H9 (cell line): ENCODE results near the gene STAT1. TPM values are rescaled to one million over a fixed set of nuclear protein-coding genes. Genes with fewer than 3 reads are reported as not detected.

Source experiments
- DNase-seq: peaks from one replicate; pipeline ENCODE4 v3.0.0-alpha.2; 2017
- H2AFZ ChIP-seq: one replicate; pipeline ENCODE4 v1.6.1; 2013; ENCODE audit warnings: mild to moderate bottlenecking, low read length, control low read depth, moderate library complexity
- H2AK5ac ChIP-seq: 2 replicates; pipeline ENCODE4 v1.6.1; 2013; ENCODE audit warnings: low read length, control low read depth, mixed read lengths; ENCODE audit not compliant: insufficient read length
- H2BK120ac ChIP-seq: one replicate; pipeline ENCODE4 v1.6.1; 2013; ENCODE audit warnings: low read depth, mild to moderate bottlenecking, low read length, control low read depth, inconsistent platforms; ENCODE audit not compliant: poor library complexity, severe bottlenecking
- H2BK12ac ChIP-seq: 2 replicates; pipeline ENCODE4 v1.6.1; 2013; ENCODE audit warnings: low read length, control low read depth, mixed read lengths, low read depth; ENCODE audit not compliant: insufficient read length
- H2BK15ac ChIP-seq: 2 replicates; pipeline ENCODE4 v1.6.1; 2013; ENCODE audit warnings: low read depth, low read length, control low read depth
- H2BK20ac ChIP-seq: one replicate; pipeline ENCODE4 v1.6.1; 2013; ENCODE audit warnings: low read depth, mild to moderate bottlenecking, low read length, control low read depth, inconsistent platforms; ENCODE audit not compliant: poor library complexity, severe bottlenecking
- H2BK5ac ChIP-seq: 2 replicates; pipeline ENCODE4 v1.6.1; 2013; ENCODE audit warnings: low read length, control low read depth, mixed read lengths; ENCODE audit not compliant: insufficient read length
- H3K14ac ChIP-seq: 2 replicates; pipeline ENCODE4 v1.6.1; 2013; ENCODE audit warnings: low read length, control low read depth; ENCODE audit not compliant: insufficient read depth
- H3K18ac ChIP-seq: 2 replicates; pipeline ENCODE4 v1.6.1; 2013; ENCODE audit warnings: low read depth, mild to moderate bottlenecking, mixed read lengths, low read length, control low read depth; ENCODE audit not compliant: insufficient read length
- H3K23ac ChIP-seq: 2 replicates; pipeline ENCODE4 v1.6.1; 2013; ENCODE audit warnings: low read length, control low read depth, mixed read lengths, low read depth; ENCODE audit not compliant: insufficient read length
- H3K23me2 ChIP-seq: 2 replicates; pipeline ENCODE4 v1.6.1; 2013; ENCODE audit warnings: low read depth, mild to moderate bottlenecking, mixed read lengths, low read length, control low read depth; ENCODE audit not compliant: insufficient read length, poor library complexity, severe bottlenecking
- H3K27ac ChIP-seq: 2 replicates; pipeline ENCODE4 v1.5.1; 2013; ENCODE audit warnings: low read length, control low read depth, mixed read lengths, low read depth; ENCODE audit not compliant: insufficient read length
- H3K27me3 ChIP-seq: 2 replicates; pipeline ENCODE4 v1.6.1; 2013; ENCODE audit warnings: low read length, control low read depth, inconsistent platforms; ENCODE audit not compliant: insufficient read depth
- H3K4ac ChIP-seq: 2 replicates; pipeline ENCODE4 v1.6.1; 2013; ENCODE audit warnings: low read depth, mild to moderate bottlenecking, control low read depth, inconsistent platforms, low read length, moderate library complexity
- H3K4me1 ChIP-seq: 2 replicates; pipeline ENCODE4 v1.6.1; 2013; ENCODE audit warnings: low read length, control low read depth, inconsistent platforms; ENCODE audit not compliant: insufficient read depth
- H3K4me2 ChIP-seq: 2 replicates; pipeline ENCODE4 v1.6.1; 2013; ENCODE audit warnings: low read length, control low read depth, mixed read lengths; ENCODE audit not compliant: insufficient read length, insufficient read depth
- H3K56ac ChIP-seq: 2 replicates; pipeline ENCODE4 v1.6.1; 2013; ENCODE audit warnings: low read depth, mild to moderate bottlenecking, mixed read lengths, low read length, control low read depth; ENCODE audit not compliant: insufficient read length
- H3K79me1 ChIP-seq: 2 replicates; pipeline ENCODE4 v1.6.1; 2013; ENCODE audit warnings: low read depth, mild to moderate bottlenecking, moderate library complexity, low read length, control low read depth, inconsistent platforms; ENCODE audit not compliant: insufficient read depth, poor library complexity, severe bottlenecking
- H3K79me2 ChIP-seq: 2 replicates; pipeline ENCODE4 v1.6.1; 2013; ENCODE audit warnings: low read length, control low read depth, inconsistent platforms; ENCODE audit not compliant: insufficient read depth
- H3K9ac ChIP-seq: 2 replicates; pipeline ENCODE4 v1.6.1; 2013; ENCODE audit warnings: low read length, control low read depth, mixed read lengths; ENCODE audit not compliant: insufficient read length; ENCODE audit errors: extremely low read depth
- H3K9me3 ChIP-seq: one replicate; pipeline ENCODE4 v1.6.1; 2013; ENCODE audit warnings: low read depth, low read length, inconsistent platforms; ENCODE audit not compliant: control insufficient read depth
- H3T11ph ChIP-seq: one replicate; pipeline ENCODE4 v1.6.1; 2013; ENCODE audit warnings: mild to moderate bottlenecking, low read length, control low read depth, inconsistent platforms
- H4K20me1 ChIP-seq: one replicate; pipeline ENCODE4 v1.6.1; 2013; ENCODE audit not compliant: control insufficient read depth, insufficient read length, insufficient read depth
- H4K5ac ChIP-seq: 2 replicates; pipeline ENCODE4 v1.6.1; 2013; ENCODE audit warnings: low read depth, mild to moderate bottlenecking, mixed read lengths, low read length, control low read depth; ENCODE audit not compliant: insufficient read length
- H4K8ac ChIP-seq: replicated peaks from 2 replicates; pipeline ENCODE4 v1.6.1; 2013; ENCODE audit warnings: low read length, control low read depth, mixed read lengths, low read depth; ENCODE audit not compliant: insufficient read length
- H4K91ac ChIP-seq: 2 replicates; pipeline ENCODE4 v1.6.1; 2013; ENCODE audit warnings: low read depth, mild to moderate bottlenecking, moderate library complexity, mixed read lengths, low read length, control low read depth; ENCODE audit not compliant: insufficient read length
- H3K27ac Mint-ChIP-seq, 3 experiments: 2 replicates in 2 of 3; 3 replicates in 1 of 3; pipeline ENCODE4 v1.8.0; 2020 to 2021; ENCODE audit warnings: mixed read lengths in 3 of 3, mild to moderate bottlenecking in 1 of 3, moderate library complexity in 1 of 3
- H3K27me3 Mint-ChIP-seq: 2 replicates; pipeline ENCODE4 v1.8.0; 2021; ENCODE audit warnings: low read depth, mild to moderate bottlenecking, moderate library complexity, mixed read lengths
- H3K36me3 Mint-ChIP-seq, 3 experiments: 2 replicates in 2 of 3; 3 replicates in 1 of 3; pipeline ENCODE4 v1.8.0; 2020 to 2021; ENCODE audit warnings: low read depth in 3 of 3, mixed read lengths in 3 of 3; ENCODE audit not compliant: insufficient read depth in 1 of 3
- H3K4me1 Mint-ChIP-seq, 2 experiments: 2 replicates each; pipeline ENCODE4 v1.8.0; 2020; ENCODE audit warnings: mixed read lengths in 2 of 2
- H3K4me3 Mint-ChIP-seq, 2 experiments: 2 replicates in 1 of 2; 3 replicates in 1 of 2; pipeline ENCODE4 v1.8.0; 2020 to 2021; ENCODE audit warnings: mild to moderate bottlenecking in 2 of 2, mixed read lengths in 2 of 2, moderate library complexity in 1 of 2
- H3K9me3 Mint-ChIP-seq, 2 experiments: 2 replicates in 1 of 2; 3 replicates in 1 of 2; pipeline ENCODE4 v1.8.0; 2020; ENCODE audit warnings: mild to moderate bottlenecking in 2 of 2, mixed read lengths in 2 of 2, moderate library complexity in 1 of 2
- CTCF ChIP-seq: fragments of 200-600 bp; sonication (generic); conservative IDR thresholded peaks from 3 replicates; pipeline ENCODE4 v1.8.0; 2021; ENCODE audit warnings: antibody characterized with exemption, mild to moderate bottlenecking
- WGBS: extraction: QIAGEN DNeasy Blood & Tissue Kit; methylation state at CpG from one replicate; pipeline ENCODE4 v1.1.7; 2013; ENCODE audit warnings: missing lambda C conversion rate, low lambda C conversion rate, mixed read lengths; ENCODE audit not compliant: insufficient read length; ENCODE audit errors: extremely low coverage; 5-methylcytosine and 5-hydroxymethylcytosine counted together
- total RNA-seq: library from RNA; stranded (reverse); gene quantifications from 2 replicates; pipeline ENCODE4 v1.2.1, GENCODE V29; 2021

STAT1 gene
- total RNA-seq, 1 experiment from 2014 or later: 48.1 TPM

DNA sequence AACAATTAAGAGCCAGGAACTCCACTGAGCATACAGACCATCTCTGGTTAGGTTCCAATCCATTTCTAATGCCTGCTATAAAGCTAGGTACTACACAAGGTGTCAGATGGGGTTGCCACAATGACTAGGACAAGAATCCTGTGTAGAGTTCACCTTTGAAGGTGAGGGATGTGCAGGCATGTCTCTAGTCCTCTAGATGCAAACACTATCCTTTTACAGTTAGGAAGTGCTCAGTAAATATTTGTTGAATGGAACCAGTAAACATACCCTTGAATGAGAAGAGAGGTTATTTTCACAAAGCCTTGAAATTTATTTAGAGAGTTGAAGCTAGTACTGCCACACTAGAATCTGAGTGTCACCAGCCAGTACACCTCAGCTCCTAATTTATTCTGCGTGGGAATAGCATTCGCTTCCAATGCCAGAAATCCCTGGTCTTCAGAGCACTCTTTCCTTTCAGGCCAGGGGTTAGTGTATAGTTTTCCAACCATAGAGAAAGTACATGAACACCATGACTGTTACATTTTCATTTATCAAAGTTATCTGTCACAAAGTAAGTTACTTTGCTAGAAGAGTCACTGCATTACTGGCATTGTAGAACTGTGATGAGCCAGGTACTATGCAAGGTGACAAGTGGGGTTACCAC lies 48.3 kb downstream of the STAT1 start:
- H4K5ac ChIP-seq: no peak overlapping the region
- H2AFZ ChIP-seq: no peak overlapping the region
- H2BK120ac ChIP-seq: no peak overlapping the region
- no peaks in the 10 kb centered on the region for H3K9me3 ChIP-seq
- Mint-ChIP-seq H3K36me3 (peaks cover 4 to 34% (median 18%) of the 10 kb centered on the region in 3 experiments; a peak in 6 of 7 replicates), H3K4me3 (no peak overlapping the region), H3K9me3 (no peaks in the 10 kb centered on the region), H3K27ac (no peak overlapping the region), H3K27me3 (no peaks in the 10 kb centered on the region), H3K4me1 (no peaks in the 10 kb centered on the region)
- H3K18ac ChIP-seq: no peak overlapping the region
- no peak for TF ChIP-seq CTCF
- no peak overlapping the region for H3T11ph ChIP-seq
- H3K4me2 ChIP-seq: no peak overlapping the region
- H3K56ac ChIP-seq: no peak overlapping the region
- no peak overlapping the region for H3K23ac ChIP-seq
- no peak overlapping the region for H3K27ac ChIP-seq
- H3K23me2 ChIP-seq: no peaks in the 10 kb centered on the region
- H4K8ac ChIP-seq: no peak overlapping the region
- no peak overlapping the region for H2BK5ac ChIP-seq
- WGBS: no CpG with 5 or more reads among the region's 2 CpGs
- H2BK15ac ChIP-seq: no peak overlapping the region
- H3K4ac ChIP-seq: no peak overlapping the region
- no peak overlapping the region for H2BK20ac ChIP-seq
- H3K79me1 ChIP-seq: no peaks in the 10 kb centered on the region
- no peak overlapping the region for H2AK5ac ChIP-seq
- no peaks in the 10 kb centered on the region for H3K4me1 ChIP-seq
- no peak overlapping the region for H4K91ac ChIP-seq
- H3K9ac ChIP-seq: no peak overlapping the region
- no peaks in the 10 kb centered on the region for H3K79me2 ChIP-seq
- DNase-seq: no peak
- no peak overlapping the region for H3K14ac ChIP-seq
- H2BK12ac ChIP-seq: no peak overlapping the region
- H3K27me3 ChIP-seq: no peaks in the 10 kb centered on the region
- no peaks in the 10 kb centered on the region for H4K20me1 ChIP-seq
